Duodenal mucosa (tissue), 2 donors: ENCODE measurements around the gene C5orf52.
"Not testable (repeated sequence)": the region's sequence is repeated elsewhere in the genome, so short reads cannot be mapped to it uniquely, and the experiment has no call there.

Experiments
- H3K27ac ChIP-seq: one replicate; pipeline ENCODE4 v1.7.0; 2013; ENCODE audit warnings: low read depth, low read length
- H3K27me3 ChIP-seq, 2 donors: one replicate each; pipeline ENCODE4 v1.7.0; 2013; ENCODE audit warnings: low read length in 2 of 2, control low read depth in 1 of 2; ENCODE audit not compliant: insufficient read depth in 2 of 2, control insufficient read depth in 1 of 2
- H3K36me3 ChIP-seq, 2 donors: one replicate each; pipeline ENCODE4 v1.7.0; 2013; ENCODE audit warnings: low read length in 2 of 2, control low read depth in 1 of 2; ENCODE audit not compliant: insufficient read depth in 2 of 2, control insufficient read depth in 1 of 2
- H3K4me1 ChIP-seq, 2 donors: one replicate each; pipeline ENCODE4 v1.7.0; 2013; ENCODE audit warnings: low read length in 2 of 2, control low read depth in 1 of 2; ENCODE audit not compliant: insufficient read depth in 2 of 2, control insufficient read depth in 1 of 2
- H3K4me3 ChIP-seq, 2 donors: one replicate each; pipeline ENCODE4 v1.7.0; 2013; ENCODE audit warnings: low read length in 2 of 2, low read depth in 1 of 2
- H3K9ac ChIP-seq, 2 donors: one replicate each; pipeline ENCODE4 v1.7.0; 2013; ENCODE audit warnings: low read length in 2 of 2, low read depth in 1 of 2
- H3K9me3 ChIP-seq, 2 donors: one replicate each; pipeline ENCODE4 v1.7.0; 2013; ENCODE audit warnings: low read length in 2 of 2, control low read depth in 1 of 2; ENCODE audit not compliant: control insufficient read depth in 1 of 2

The C5orf52 gene

GRCh38 chr5:157677931-157678330 lies 6.6 kb downstream of the C5orf52 start:
- Histone ChIP-seq H3K4me3 (no peak overlapping the region), H3K27ac (no peak overlapping the region), H3K36me3 (no peaks in the 10 kb centered on the region), H3K9ac (no peak overlapping the region), H3K9me3 (no peaks in the 10 kb centered on the region), H3K27me3 (no peaks in the 10 kb centered on the region), H3K4me1 (no peaks in the 10 kb centered on the region)

GRCh38 chr5:157679801-157680200 lies 8.5 kb downstream of the C5orf52 start:
- Histone ChIP-seq H3K4me1 (no peaks in the 10 kb centered on the region), H3K9me3 (no peaks in the 10 kb centered on the region), H3K27ac (no peak overlapping the region), H3K4me3 (no peak overlapping the region), H3K27me3 (no peaks in the 10 kb centered on the region), H3K36me3 (no peaks in the 10 kb centered on the region), H3K9ac (no peak overlapping the region)

- Histone ChIP-seq H3K27ac (no peak overlapping the region), H3K9me3 (no peaks in the 10 kb centered on the region), H3K27me3 (no peaks in the 10 kb centered on the region)
Observed at GRCh38 chr5:157680239-157680638, 8.9 kb downstream of the C5orf52 start.

GRCh38 chr5:157681048-157681447 lies 9.7 kb downstream of the C5orf52 start:
- Histone ChIP-seq H3K36me3 (no peaks in the 10 kb centered on the region), H3K9ac (no peak overlapping the region), H3K9me3 (no peaks in the 10 kb centered on the region), H3K27ac (no peak overlapping the region), H3K4me3 (no peak overlapping the region), H3K4me1 (no peaks in the 10 kb centered on the region), H3K27me3 (no peaks in the 10 kb centered on the region)

More at GRCh38 chr5:157680239-157680638, 8.9 kb downstream of the C5orf52 start:
- H3K36me3 ChIP-seq, result no peaks in the 10 kb centered on the region
- H3K4me3 ChIP-seq, result no peak overlapping the region
- no peaks in the 10 kb centered on the region for H3K4me1 ChIP-seq
- no peak overlapping the region for H3K9ac ChIP-seq

GRCh38 chr5:157682257-157682656 lies 10.9 kb downstream of the C5orf52 start:
- no peak overlapping the region for H3K9ac ChIP-seq
- no peaks in the 10 kb centered on the region for H3K4me1 ChIP-seq
- H3K9me3 ChIP-seq, result no peaks in the 10 kb centered on the region
- no peak overlapping the region for H3K27ac ChIP-seq
- no peaks in the 10 kb centered on the region for H3K27me3 ChIP-seq
- no peaks in the 10 kb centered on the region for H3K36me3 ChIP-seq
- no peak overlapping the region for H3K4me3 ChIP-seq

GRCh38 chr5:157686276-157687197 lies 15.2 kb downstream of the C5orf52 start:
- not testable (repeated sequence) for H3K9ac ChIP-seq, H3K4me3 ChIP-seq, H3K27ac ChIP-seq, H3K36me3 ChIP-seq, H3K4me1 ChIP-seq, H3K9me3 ChIP-seq, H3K27me3 ChIP-seq

GRCh38 chr5:157687198-157687554 lies 15.8 kb downstream of the C5orf52 start:
- H3K27ac ChIP-seq, result no peak overlapping the region
- H3K27me3 ChIP-seq, result no peaks in the 10 kb centered on the region
- no peaks in the 10 kb centered on the region for H3K4me1 ChIP-seq

GRCh38 chr5:157689942-157690689 lies 18.8 kb downstream of the C5orf52 start:
- H3K36me3 ChIP-seq, result no peaks in the 10 kb centered on the region
- H3K4me3 ChIP-seq, result no peak overlapping the region
- H3K4me1 ChIP-seq, result no peaks in the 10 kb centered on the region
- no peaks in the 10 kb centered on the region for H3K27me3 ChIP-seq
- H3K9me3 ChIP-seq, result no peaks in the 10 kb centered on the region
- H3K9ac ChIP-seq, result no peak overlapping the region
- no peak overlapping the region for H3K27ac ChIP-seq

More at GRCh38 chr5:157687198-157687554, 15.8 kb downstream of the C5orf52 start:
- H3K9me3 ChIP-seq, result no peaks in the 10 kb centered on the region
- no peak overlapping the region for H3K9ac ChIP-seq
- H3K4me3 ChIP-seq, result no peak overlapping the region
- H3K36me3 ChIP-seq, result no peaks in the 10 kb centered on the region

- no peaks in the 10 kb centered on the region for H3K36me3 ChIP-seq
- no peaks in the 10 kb centered on the region for H3K9me3 ChIP-seq
- no peak overlapping the region for H3K4me3 ChIP-seq
- H3K9ac ChIP-seq, result no peak overlapping the region
- H3K27me3 ChIP-seq, result no peaks in the 10 kb centered on the region
- H3K27ac ChIP-seq, result no peak overlapping the region
- no peaks in the 10 kb centered on the region for H3K4me1 ChIP-seq
Observed at GRCh38 chr5:157690690-157691433, 19.5 kb downstream of the C5orf52 start.

- not testable (repeated sequence) for H3K36me3 ChIP-seq, H3K27ac ChIP-seq, H3K4me1 ChIP-seq, H3K9me3 ChIP-seq, H3K4me3 ChIP-seq, H3K27me3 ChIP-seq, H3K9ac ChIP-seq
Observed at GRCh38 chr5:157693816-157694215, 22.5 kb downstream of the C5orf52 start.
